ENCODE results near the gene RABL6.

GRCh38 chr9:136839229-136840139 lies 31.7 kb downstream of the RABL6 start:
- TF ChIP-seq POLR2A (IDR thresholded peaks at IDR 0.05; ENCODE audit: low read length) (no peak), GATA1 (IDR thresholded peaks at IDR 0.05; ENCODE audit: low read depth, low read length) (no peak)

All from erythroblast (primary cell).